NCI-H2196 (cell line): ENCODE measurements around the gene ENTPD2.
"Not testable (repeated sequence)": the region's sequence is repeated elsewhere in the genome, so short reads cannot be mapped to it uniquely, and the experiment has no call there.

Experiments
- DNase-seq: peaks from one replicate; lab custom pipeline; 2025; ENCODE audit not compliant: unreplicated experiment; lab: John Stamatoyannopoulos, UW

The ENTPD2 gene

GRCh38 chr9:137004285-137004684, 49.6 kb downstream of the ENTPD2 start:
- DNase-seq = not testable (repeated sequence)

GRCh38 chr9:137002646-137003041, 51.2 kb downstream of the ENTPD2 start:
- no peak for DNase-seq

GRCh38 chr9:137001857-137002645, 51.8 kb downstream of the ENTPD2 start:
- no peak for DNase-seq

GRCh38 chr9:137000177-137000930, 53.5 kb downstream of the ENTPD2 start:
- no peak for DNase-seq
